Stimulated activated CD4-positive, alpha-beta T cell treated with anti-CD3 and anti-CD28 coated beads, Interleukin-1b, Interleukin-23, amount 100 ng/mL, for 1 hour (primary cell): ENCODE data around the gene PITPNM3.
A peak's percentile ranks its signal among the peaks of the same experiment; 100 is the strongest.

Source experiments
- DNase-seq, 2 donors: peaks; one replicate each; pipeline ENCODE4 v3.0.0-alpha.2; 2020; ENCODE audit warnings: low read depth in 2 of 2

The PITPNM3 gene

GRCh38 chr17:6479622-6480302 is 76.6 kb downstream of the PITPNM3 start:
- no peak for DNase-seq

- no peak for DNase-seq
Measured at GRCh38 chr17:6478486-6478885, 77.9 kb downstream of the PITPNM3 start.

GRCh38 chr17:6477831-6478383 is 78.4 kb downstream of the PITPNM3 start:
- no peak for DNase-seq

GRCh38 chr17:6476810-6477179 is 79.6 kb downstream of the PITPNM3 start:
- no peak for DNase-seq

GRCh38 chr17:6476076-6476809 is 80.1 kb downstream of the PITPNM3 start:
- no peak for DNase-seq

DNA sequence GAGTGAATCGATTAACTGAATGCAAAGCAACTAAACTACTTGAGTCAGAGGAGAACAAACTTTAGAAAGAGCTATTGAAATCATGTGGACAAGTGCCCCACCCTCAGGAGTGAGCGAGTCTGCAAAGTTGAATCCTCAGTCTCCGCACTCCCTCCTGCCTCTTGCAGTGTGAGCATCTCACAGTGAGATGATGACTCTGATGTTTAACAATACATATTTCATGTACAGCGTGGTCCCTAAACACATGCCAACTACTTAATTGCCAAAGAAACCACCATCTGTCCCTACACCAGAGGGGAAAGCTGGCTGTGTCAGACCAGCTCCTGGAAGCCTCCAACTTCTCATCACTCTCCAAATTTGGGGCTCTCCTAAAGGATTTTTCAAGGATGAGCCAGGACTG is 80.9 kb downstream of the PITPNM3 start:
- no peak for DNase-seq

GRCh38 chr17:6474906-6475305 is 81.4 kb downstream of the PITPNM3 start:
- no peak for DNase-seq

DNA sequence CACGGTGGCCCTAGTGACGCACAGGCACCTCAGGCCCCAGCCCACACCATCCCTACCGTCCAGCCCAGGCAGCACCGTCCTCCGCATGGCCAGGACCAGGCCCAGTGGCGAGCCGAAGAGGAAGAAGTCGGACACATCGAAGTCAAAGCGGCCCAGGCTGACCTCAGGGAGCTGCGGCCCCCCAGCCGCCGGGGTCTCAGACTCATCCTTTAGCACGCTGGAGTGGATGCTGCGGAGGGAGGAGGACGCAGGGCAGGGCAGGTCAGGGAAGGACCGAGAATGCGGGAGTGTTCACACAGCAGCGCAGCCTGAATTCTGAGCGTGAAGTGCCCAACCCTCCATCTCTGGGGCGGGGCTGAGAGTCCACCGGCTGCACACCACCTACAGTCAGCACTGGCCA is 82.0 kb downstream of the PITPNM3 start:
- DNase-seq: no peak

DNA sequence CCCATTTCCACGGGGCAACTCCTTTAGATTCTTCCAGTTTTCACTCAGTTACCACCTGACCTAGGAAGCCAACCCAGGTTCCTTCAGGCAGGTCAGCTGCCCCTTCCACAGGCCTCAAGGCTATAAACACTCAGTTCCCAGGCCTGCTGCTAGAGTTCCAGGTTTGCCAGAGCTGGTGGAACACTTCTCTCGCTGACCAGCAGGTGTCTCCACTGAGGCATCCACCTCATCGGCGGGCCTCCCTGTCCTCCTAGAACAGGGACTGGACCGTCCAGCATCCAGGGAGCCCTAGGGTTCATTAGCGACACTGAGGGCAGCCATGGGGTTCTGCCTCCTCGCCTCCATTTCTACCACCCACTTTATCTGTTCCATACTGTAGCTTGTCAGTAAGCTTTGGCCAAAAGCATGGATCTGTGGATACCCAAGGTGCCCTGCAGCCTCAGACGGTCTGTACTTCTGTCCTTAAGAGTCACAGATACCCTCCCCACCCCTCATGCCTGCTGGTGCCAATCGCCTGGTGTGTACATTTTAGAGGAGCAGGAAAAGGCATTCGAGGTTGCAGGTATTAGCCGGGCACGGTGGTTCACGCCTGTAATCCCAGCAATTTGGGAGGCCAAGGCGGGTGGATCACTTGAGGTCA is 83.1 kb downstream of the PITPNM3 start:
- DNase-seq: peak; percentile 20 to 45

- DNase-seq: no peak
Measured at GRCh38 chr17:6472517-6472916, 83.8 kb downstream of the PITPNM3 start.

DNA sequence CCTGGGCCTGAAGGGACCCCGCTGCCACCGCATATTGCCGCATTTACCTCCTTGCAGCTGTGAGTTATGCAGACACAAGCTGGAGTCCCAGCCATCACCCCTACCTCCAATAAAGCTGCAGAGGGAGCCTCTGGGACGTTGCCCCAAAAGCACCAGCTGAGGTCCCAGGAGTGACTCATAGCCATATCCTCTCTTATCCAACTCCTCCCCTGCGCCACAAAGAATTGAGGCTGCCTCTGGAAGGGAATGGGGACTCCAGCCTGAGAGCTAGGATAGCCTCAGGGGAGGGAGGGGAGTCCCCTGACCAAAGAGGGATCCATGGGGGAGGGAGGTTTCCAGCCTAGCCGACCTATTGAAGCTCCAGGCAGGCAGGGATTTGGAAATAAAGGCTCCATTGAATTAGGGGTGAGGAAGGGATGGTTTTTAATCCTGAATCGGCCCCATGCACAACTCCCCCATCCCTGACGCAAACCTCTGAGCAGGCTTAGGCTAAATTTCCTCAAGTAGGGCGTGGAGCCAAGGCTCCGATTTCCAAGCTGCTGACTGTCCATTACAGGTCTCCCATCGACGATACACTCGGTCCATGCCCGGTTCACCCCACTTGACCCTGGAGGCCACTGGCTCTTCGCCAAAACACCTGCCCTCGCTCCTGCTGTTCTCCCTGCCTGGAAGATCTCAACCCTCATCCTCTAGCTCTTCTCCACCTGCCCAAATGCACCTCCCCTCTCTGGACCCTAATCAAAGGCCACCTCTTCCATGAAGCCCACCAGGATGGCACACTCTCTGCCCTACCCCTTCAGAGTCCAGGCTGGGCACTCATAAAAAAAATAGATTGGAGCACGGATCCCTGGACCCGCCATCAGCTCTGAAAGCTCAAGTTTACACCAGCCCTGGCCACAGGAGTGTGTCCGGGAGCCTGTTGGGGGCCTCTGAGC is 84.6 kb downstream of the PITPNM3 start:
- no peak for DNase-seq

DNA sequence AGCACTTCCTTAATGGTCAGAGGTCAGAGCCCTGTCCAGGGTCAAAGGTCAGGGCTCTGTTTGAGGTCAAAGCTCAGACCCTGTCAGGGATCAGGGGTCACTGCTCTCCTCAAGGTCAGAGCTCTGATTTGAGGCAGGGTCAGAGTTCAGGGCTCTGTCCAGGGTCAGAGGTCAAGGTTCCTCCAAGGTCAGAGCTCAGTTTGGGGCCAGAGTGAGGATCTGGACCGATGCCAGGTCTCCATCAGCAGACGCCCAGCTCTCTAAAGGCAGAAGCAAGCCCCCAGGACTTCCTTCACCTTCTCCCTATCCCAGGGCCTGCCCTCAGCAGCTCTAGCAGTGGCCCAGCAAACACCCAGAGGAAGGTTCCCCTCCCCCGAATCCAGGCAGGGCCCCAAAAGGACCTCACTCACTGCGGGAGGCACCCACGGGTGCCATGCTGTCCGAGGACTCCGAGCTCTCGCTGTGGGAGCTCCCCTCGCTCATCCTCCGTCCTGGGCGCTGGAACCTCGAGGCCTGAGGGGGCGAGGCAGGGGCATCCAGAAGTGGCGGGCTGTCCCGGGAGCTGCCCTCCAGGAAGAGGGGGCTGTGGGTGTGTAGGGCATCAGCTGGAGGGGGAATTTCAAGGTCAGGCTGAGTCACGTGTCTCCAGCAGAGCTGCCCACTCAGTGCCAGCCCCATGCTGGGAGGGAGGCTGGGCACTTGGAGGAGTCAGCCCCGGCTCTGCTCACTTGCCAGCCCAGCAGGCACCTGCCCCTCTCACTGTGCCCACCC is 85.4 kb downstream of the PITPNM3 start:
- no peak for DNase-seq

- no peak for DNase-seq
Measured at GRCh38 chr17:6470146-6470718, 86.1 kb downstream of the PITPNM3 start.

GRCh38 chr17:6468051-6468790 is 88.1 kb downstream of the PITPNM3 start:
- no peak for DNase-seq

GRCh38 chr17:6467567-6467966 is 88.8 kb downstream of the PITPNM3 start:
- no peak for DNase-seq

DNA sequence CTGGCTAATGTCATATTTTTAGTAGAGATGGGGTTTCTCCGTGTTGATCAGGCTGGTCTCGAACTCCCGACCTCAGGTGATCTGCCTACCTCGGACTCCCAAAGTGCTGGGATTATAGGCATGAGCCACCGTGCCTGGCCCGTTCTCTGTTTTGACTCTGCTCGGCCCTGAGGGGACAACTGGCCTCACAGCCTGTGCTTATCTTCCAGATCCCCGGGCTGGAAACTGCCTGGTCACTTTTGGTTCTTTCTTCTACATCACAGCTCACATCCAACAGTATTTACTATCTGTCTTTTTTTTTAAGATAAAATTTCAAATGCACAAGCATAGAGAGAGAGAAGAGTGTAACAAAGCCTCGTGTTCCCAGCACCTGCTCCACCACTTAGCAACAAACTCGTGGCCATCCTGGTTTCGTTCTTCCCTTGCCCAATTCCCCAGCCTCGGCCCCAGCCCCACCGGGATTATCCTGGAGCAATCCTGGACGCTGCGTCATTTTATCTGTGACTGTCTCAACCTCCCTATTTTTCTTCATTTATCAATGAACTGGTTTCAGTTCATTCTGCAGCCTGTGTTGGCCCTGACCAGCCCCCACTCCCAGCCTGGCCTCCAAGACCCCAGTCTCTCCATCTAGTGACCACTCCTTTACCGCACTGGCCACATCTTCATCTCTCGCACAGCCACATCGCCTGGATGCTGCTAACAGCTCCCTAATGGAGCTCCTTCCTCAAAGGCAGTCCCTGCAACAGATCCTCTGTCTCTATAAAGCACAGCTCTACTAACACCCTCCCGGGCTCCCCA is 91.0 kb downstream of the PITPNM3 start:
- DNase-seq: no peak

- no peak for DNase-seq
Measured at GRCh38 chr17:6464446-6465041, 91.8 kb downstream of the PITPNM3 start.

DNA sequence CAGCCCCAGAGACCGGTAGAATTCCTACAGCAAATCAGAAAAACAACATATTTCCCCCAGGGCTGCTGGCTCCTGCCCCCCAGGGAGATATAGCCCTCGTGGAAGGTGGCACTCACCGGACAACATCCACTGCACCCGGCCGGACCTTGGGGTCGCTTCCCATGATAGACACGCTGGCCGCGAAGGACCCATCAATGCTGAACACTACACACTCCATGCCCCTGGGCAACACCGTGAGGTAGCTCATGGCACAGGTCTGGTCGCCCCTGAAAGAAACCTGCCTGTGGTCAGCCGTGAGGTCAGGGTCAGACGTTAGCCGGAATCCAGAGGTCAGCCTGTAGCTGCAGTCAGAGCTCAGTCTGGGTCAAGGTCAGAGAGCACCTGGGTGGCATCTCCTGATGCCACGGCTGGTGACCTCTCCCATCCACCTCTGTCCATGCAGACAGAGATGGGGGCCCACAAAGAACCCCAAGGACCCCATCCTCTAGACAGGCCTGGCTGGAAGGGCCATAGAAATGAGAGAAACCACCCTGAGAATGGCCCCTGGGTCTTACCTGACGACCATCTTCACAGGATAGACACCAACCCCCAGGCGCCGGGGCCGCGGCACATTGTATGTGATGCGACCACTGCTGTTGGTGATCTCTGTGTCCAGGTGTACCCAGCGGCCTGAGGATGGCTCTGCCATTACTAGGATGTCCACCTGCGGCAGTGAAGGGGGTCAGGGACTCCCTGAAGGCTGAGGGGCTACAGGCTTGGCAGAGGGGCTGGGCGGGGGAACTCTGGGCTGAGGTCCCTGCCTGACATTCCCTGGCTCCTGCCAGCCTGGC is 92.5 kb downstream of the PITPNM3 start:
- DNase-seq: no peak
